Measurements from ENCODE around the gene IGSF22.

Gene IGSF22

DNA sequence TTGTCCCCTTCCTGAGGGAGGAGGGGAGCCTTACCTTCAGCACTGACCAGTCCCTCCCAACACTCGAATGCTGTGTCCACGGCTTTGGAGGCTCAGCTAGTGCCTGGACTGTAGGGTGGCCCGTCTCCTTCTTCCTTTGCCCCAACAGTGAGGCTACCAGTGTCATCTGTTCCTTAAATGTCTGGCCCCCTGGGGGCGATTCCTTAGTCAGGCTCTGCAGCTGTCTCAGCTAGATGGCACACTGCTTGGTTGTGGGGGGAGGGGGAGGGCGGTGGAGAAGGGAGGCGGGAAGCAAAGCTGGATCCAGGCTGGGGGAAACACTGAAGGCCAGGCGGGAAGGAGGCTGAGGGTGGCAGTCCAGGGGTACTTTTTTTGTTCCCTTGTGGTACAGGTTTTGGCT lies at the start of gene IGSF22:
TSS of gene IGSF22 (minus strand) at position 149 of the 400 bp plus-strand sequence. CDS start 1,952 bp downstream, outside the sequence.
- Histone ChIP-seq H3K27me3 (replicated peaks; ENCODE audit: insufficient read depth, low read length) (no peaks in the 10 kb centered on the region), H2AFZ (ENCODE audit: low read length) (no peak within 1 kb of the TSS), H3K79me2 (ENCODE audit: low read length) (no peaks in the 10 kb centered on the region), H4K20me1 (ENCODE audit: insufficient read depth, low read length) (no peaks in the 10 kb centered on the region), H3F3A (ENCODE audit: insufficient read depth, low read length) (peaks cover 7% of the 10 kb centered on the region; the same call in 1 of the 2 replicates), H3K4me3 (ENCODE audit: low read length) (no peak within 1 kb of the TSS), H3K9me2 (replicated peaks; ENCODE audit: insufficient read depth, low read length) (no peaks in the 10 kb centered on the region), H3K9me3 (replicated peaks; ENCODE audit: insufficient read depth, low read length) (no peaks in the 10 kb centered on the region), H3K36me3 (replicated peaks; ENCODE audit: insufficient read depth, low read length) (no peaks in the 10 kb centered on the region), H3K9ac (ENCODE audit: low read length) (no peak within 1 kb of the TSS), H3K4me2 (ENCODE audit: low read depth, low read length) (no peak within 1 kb of the TSS), H3K4me1 (ENCODE audit: low read length) (no peaks in the 10 kb centered on the region), H3K27ac (ENCODE audit: low read length) (no peak within 1 kb of the TSS)
- TF ChIP-seq EZH2 (optimal IDR thresholded peaks at IDR 0.05; ENCODE audit: low read depth, low read length): no peak
- TF ChIP-seq EZH2phosphoT487 (IDR thresholded peaks at IDR 0.05; ENCODE audit: low read length): no peak
- TF ChIP-seq, protein P1, sequence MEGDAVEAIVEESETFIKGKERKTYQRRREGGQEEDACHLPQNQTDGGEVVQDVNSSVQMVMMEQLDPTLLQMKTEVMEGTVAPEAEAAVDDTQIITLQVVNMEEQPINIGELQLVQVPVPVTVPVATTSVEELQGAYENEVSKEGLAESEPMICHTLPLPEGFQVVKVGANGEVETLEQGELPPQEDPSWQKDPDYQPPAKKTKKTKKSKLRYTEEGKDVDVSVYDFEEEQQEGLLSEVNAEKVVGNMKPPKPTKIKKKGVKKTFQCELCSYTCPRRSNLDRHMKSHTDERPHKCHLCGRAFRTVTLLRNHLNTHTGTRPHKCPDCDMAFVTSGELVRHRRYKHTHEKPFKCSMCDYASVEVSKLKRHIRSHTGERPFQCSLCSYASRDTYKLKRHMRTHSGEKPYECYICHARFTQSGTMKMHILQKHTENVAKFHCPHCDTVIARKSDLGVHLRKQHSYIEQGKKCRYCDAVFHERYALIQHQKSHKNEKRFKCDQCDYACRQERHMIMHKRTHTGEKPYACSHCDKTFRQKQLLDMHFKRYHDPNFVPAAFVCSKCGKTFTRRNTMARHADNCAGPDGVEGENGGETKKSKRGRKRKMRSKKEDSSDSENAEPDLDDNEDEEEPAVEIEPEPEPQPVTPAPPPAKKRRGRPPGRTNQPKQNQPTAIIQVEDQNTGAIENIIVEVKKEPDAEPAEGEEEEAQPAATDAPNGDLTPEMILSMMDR (IDR thresholded peaks at IDR 0.05; ENCODE audit: low read length): no peak
- DNase-seq: no peak

DNA sequence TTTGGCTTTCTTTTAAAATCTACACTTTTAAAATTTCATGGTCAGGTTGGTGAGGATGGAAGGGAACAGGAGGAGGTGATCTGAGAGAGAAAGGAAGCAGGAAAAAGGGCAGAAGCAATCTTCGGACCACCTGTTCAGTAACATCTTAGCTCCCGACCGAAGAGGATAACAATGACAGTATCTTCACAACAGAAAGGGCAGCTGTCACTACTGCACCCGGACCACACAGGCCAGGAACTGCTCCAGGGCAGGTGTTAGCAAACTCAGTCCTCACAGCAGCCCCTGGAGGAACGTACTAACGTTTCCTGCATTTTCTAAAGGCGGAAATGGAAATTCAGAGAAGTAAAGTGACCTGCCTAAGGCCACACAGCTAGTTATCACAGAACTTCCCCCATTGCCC lies 48.8 kb upstream of the IGSF22 start:
- Histone ChIP-seq H3K4me2 (ENCODE audit: low read depth, low read length) (no peak overlapping the region), H3K9me2 (replicated peaks; ENCODE audit: insufficient read depth, low read length) (no peaks in the 10 kb centered on the region), H3K4me3 (ENCODE audit: low read length) (no peak overlapping the region), H3K4me1 (ENCODE audit: low read length) (peaks cover 11% of the 10 kb centered on the region), H3K79me2 (ENCODE audit: low read length) (no peaks in the 10 kb centered on the region), H4K20me1 (ENCODE audit: insufficient read depth, low read length) (no peaks in the 10 kb centered on the region), H2AFZ (ENCODE audit: low read length) (no peak overlapping the region), H3K27ac (ENCODE audit: low read length) (no peak overlapping the region), H3F3A (ENCODE audit: insufficient read depth, low read length) (no peaks in the 10 kb centered on the region), H3K9me3 (replicated peaks; ENCODE audit: insufficient read depth, low read length) (no peaks in the 10 kb centered on the region), H3K9ac (ENCODE audit: low read length) (no peak overlapping the region), H3K27me3 (replicated peaks; ENCODE audit: insufficient read depth, low read length) (no peaks in the 10 kb centered on the region), H3K36me3 (replicated peaks; ENCODE audit: insufficient read depth, low read length) (no peaks in the 10 kb centered on the region)
- no peak for DNase-seq
- TF ChIP-seq EZH2 (optimal IDR thresholded peaks at IDR 0.05; ENCODE audit: low read depth, low read length): no peak
- no peak for TF ChIP-seq EZH2phosphoT487 (IDR thresholded peaks at IDR 0.05; ENCODE audit: low read length)

DNA sequence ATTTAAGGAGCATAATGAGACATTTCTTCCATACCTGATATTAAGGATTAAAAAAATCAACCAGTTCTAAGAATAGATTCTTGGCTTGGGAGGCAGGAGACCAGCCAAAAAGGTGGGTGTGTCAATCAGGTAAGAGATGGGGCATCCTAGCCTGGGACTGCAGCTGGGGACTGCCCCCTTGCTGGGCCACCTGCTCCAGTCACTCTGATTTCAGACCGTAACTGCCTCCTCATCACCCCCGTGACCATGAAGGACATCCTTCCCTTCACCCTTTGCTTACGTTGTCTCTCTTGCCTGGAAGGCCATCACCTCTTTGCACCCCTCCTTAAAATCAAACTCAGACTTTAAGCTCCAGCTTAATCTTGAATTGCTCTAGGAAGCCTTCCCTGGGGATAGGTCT lies 47.7 kb upstream of the IGSF22 start:
- H3K9me2 ChIP-seq (replicated peaks; ENCODE audit: insufficient read depth, low read length): no peaks in the 10 kb centered on the region
- no peaks in the 10 kb centered on the region for H3K27me3 ChIP-seq (replicated peaks; ENCODE audit: insufficient read depth, low read length)
- H3K79me2 ChIP-seq (ENCODE audit: low read length): no peaks in the 10 kb centered on the region
- peaks cover 8% of the 10 kb centered on the region for H3F3A ChIP-seq (ENCODE audit: insufficient read depth, low read length)
- H2AFZ ChIP-seq (ENCODE audit: low read length): no peak overlapping the region
- H3K9ac ChIP-seq (ENCODE audit: low read length): no peak overlapping the region
- H3K4me2 ChIP-seq (ENCODE audit: low read depth, low read length): no peak overlapping the region
- no peaks in the 10 kb centered on the region for H3K9me3 ChIP-seq (replicated peaks; ENCODE audit: insufficient read depth, low read length)
- TF ChIP-seq, protein P1 (IDR thresholded peaks at IDR 0.05; ENCODE audit: low read length): no peak
- TF ChIP-seq EZH2 (optimal IDR thresholded peaks at IDR 0.05; ENCODE audit: low read depth, low read length) (no peak), EZH2phosphoT487 (IDR thresholded peaks at IDR 0.05; ENCODE audit: low read length) (no peak)
- peaks cover 21% of the 10 kb centered on the region for H3K4me1 ChIP-seq (ENCODE audit: low read length)
- H3K36me3 ChIP-seq (replicated peaks; ENCODE audit: insufficient read depth, low read length): no peaks in the 10 kb centered on the region
- H4K20me1 ChIP-seq (ENCODE audit: insufficient read depth, low read length): no peaks in the 10 kb centered on the region
- H3K27ac ChIP-seq (ENCODE audit: low read length): no peak overlapping the region
- DNase-seq: no peak
- H3K4me3 ChIP-seq (ENCODE audit: low read length): no peak overlapping the region

DNA sequence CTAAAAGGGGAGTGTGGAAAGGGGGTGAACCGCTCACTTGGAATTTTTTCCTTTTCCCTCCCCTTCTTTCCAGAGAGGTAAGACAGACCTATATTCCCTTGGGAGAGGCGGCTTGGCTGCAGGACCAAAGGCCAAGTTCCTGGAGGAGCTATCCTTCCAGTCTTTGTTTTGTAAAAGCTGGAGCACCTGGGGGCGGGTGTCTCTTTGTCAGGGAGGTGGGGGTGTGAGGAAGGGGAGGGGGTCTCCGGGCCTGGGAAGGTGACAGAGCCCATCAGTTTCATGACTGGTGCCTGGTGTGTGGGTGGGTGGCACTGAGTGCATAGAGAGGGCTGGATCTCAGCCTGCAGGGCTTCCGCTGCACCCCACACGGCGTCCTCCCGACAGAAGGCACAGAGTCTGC lies 47.1 kb upstream of the IGSF22 start:
- Histone ChIP-seq H4K20me1 (ENCODE audit: insufficient read depth, low read length) (no peaks in the 10 kb centered on the region), H3K9me2 (replicated peaks; ENCODE audit: insufficient read depth, low read length) (no peaks in the 10 kb centered on the region), H3K79me2 (ENCODE audit: low read length) (no peaks in the 10 kb centered on the region), H2AFZ (ENCODE audit: low read length) (no peak overlapping the region), H3K9me3 (replicated peaks; ENCODE audit: insufficient read depth, low read length) (no peaks in the 10 kb centered on the region), H3K4me1 (ENCODE audit: low read length) (peaks cover 26% of the 10 kb centered on the region), H3K4me2 (ENCODE audit: low read depth, low read length) (no peak overlapping the region), H3F3A (ENCODE audit: insufficient read depth, low read length) (peaks cover 14% of the 10 kb centered on the region), H3K27me3 (replicated peaks; ENCODE audit: insufficient read depth, low read length) (no peaks in the 10 kb centered on the region), H3K36me3 (replicated peaks; ENCODE audit: insufficient read depth, low read length) (no peaks in the 10 kb centered on the region), H3K4me3 (ENCODE audit: low read length) (no peak overlapping the region), H3K27ac (ENCODE audit: low read length) (no peak overlapping the region), H3K9ac (ENCODE audit: low read length) (no peak overlapping the region)
- TF ChIP-seq, protein P1 (IDR thresholded peaks at IDR 0.05; ENCODE audit: low read length): no peak
- no peak for TF ChIP-seq EZH2phosphoT487 (IDR thresholded peaks at IDR 0.05; ENCODE audit: low read length)
- TF ChIP-seq EZH2 (optimal IDR thresholded peaks at IDR 0.05; ENCODE audit: low read depth, low read length): no peak
- no peak for DNase-seq
